Erythroblast (primary cell): ENCODE results near the gene CARTPT.

Experiments used
- GATA1 ChIP-seq: IDR thresholded peaks from 2 replicates; pipeline ENCODE4 v1.6.1; 2011; ENCODE audit warnings: low read depth, mild to moderate bottlenecking, control low read depth, low read length, moderate library complexity
- POLR2A ChIP-seq: IDR thresholded peaks from 2 replicates; pipeline ENCODE4 v1.6.1; 2011; ENCODE audit warnings: mild to moderate bottlenecking, low read length

DNA sequence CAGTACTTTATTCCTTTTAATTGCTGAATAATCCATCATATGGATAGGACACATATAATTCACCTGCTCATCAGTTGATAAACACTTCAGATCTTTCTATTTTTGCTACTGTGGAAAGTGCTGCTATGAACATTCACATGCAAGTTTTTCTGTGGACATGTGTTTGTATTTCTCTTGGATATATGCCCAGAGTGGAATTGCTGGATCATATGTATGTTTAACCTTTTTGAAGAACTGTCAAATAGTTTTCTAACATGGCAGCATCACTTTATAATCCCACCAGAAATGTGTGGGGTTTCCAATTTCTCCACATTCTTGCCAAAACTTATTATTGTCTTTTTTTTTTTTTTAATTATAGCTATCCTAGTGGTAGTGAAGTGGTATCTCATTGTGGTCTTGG, 15.1 kb downstream of the CARTPT start:
- no peak for TF ChIP-seq POLR2A
- no peak for TF ChIP-seq GATA1
